ENCODE data around the gene PCDHGC4.

The PCDHGC4 gene

GRCh38 chr5:141529873-141530272 lies 45.0 kb downstream of the PCDHGC4 start:
- no peak for DNase-seq (ENCODE audit: low spot score)

GRCh38 chr5:141532726-141533125 lies 47.9 kb downstream of the PCDHGC4 start:
- DNase-seq (ENCODE audit: low spot score) = no peak

DNA sequence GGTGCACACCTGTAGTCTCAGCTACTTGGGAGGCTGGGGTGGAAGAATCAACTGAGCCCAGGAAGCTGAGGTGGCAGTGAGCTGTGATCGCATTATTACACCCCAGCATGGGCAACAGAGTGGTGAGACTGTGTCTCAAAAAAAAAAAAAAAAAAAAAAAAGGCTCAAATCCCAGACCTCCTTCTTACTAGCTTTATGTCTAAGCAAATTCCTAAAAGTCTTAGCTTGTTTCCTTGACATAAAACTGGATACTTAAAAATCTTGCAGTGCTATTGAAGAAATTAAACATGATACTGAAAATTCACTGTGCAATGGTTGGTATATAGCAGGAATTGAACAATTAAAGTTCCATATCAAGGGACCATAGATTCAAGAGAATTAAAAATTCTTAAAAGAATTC lies 49.1 kb downstream of the PCDHGC4 start:
- no peak for DNase-seq (ENCODE audit: low spot score)

DNA sequence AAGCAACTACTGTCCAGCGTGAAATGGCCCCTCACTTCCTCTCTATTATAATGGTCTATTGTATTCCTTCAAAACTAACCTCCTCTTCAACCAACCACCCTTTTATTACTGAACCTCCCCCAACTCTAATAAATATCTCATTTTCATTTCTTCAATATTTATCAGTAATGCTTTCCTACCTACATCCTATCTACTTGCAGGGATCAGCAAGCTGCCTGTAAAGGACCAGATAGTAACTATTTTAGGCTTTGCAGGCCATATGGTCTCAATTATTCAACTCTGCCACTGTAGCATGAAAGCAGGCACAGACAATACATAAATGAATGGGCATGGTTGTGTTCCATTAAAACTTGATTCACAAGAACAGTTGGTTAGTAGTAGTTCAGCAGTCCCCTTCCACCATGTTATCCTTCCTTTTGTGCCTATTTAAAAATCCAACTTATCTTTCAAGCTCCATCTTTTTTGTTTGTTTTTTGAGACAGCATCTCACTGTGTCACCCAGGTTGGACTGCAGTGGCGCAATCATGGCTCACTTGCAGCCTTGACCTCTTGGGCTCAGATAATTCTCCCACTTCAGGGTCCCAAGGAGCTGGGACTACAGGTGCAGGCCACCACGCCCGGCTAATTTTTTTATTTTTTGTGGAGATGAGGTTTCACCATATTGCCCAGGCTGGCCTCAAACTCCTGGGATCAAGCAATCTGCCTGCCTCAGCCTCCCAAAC lies 49.8 kb downstream of the PCDHGC4 start:
- DNase-seq (ENCODE audit: low spot score) = no peak

Data from left forelimb (tissue), 1 donor.